Ureter (tissue), 1 donor: ENCODE data around the gene NT5DC1. TPM values are rescaled to one million over a fixed set of nuclear protein-coding genes. Genes with fewer than 3 reads are reported as not detected.
A peak's percentile ranks its signal among the peaks of the same experiment; 100 is the strongest.

Experiments
- DNase-seq: peaks from one replicate; pipeline ENCODE4 v3.0.0-alpha.2; 2020; ENCODE audit warnings: low spot score
- total RNA-seq: library from RNA; stranded (reverse); gene quantifications from one replicate; pipeline ENCODE4 v1.2.4, GENCODE V29; 2023
- donor health status: DM: yes; HTN: yes; CAD: no.

NT5DC1 gene
- 41.6 TPM for total RNA-seq

GRCh38 chr6:116100419-116101301 is at the start of gene NT5DC1:
TSS of gene NT5DC1 (plus strand) at chr6:116100853. CDS start at chr6:116100931, 78 bp downstream.
- peak; percentile 88 for DNase-seq

GRCh38 chr6:116051244-116051643 is 49.4 kb upstream of the NT5DC1 start:
- no peak for DNase-seq

GRCh38 chr6:116055513-116055912 is 45.1 kb upstream of the NT5DC1 start:
- DNase-seq: no peak

- DNase-seq: no peak
Observed at GRCh38 chr6:116057766-116058165, 42.9 kb upstream of the NT5DC1 start.

- DNase-seq: no peak
Observed at GRCh38 chr6:116059713-116060571, 40.7 kb upstream of the NT5DC1 start.

- peak; percentile 74 for DNase-seq
Observed at GRCh38 chr6:116060572-116061283, 39.9 kb upstream of the NT5DC1 start, which contains the start of gene FRK. TSS of gene FRK (minus strand) at chr6:116060891. CDS start at chr6:116060311, 580 bp downstream.

GRCh38 chr6:116062496-116062895 is 38.2 kb upstream of the NT5DC1 start:
- DNase-seq: no peak

- no peak for DNase-seq
Observed at GRCh38 chr6:116064666-116065065, 36.0 kb upstream of the NT5DC1 start.

GRCh38 chr6:116066789-116067188 is 33.9 kb upstream of the NT5DC1 start:
- DNase-seq: no peak

GRCh38 chr6:116070101-116070500 is 30.6 kb upstream of the NT5DC1 start:
- no peak for DNase-seq

- DNase-seq: no peak
Observed at GRCh38 chr6:116070616-116071389, 29.9 kb upstream of the NT5DC1 start.

GRCh38 chr6:116072368-116072767 is 28.3 kb upstream of the NT5DC1 start:
- DNase-seq: no peak

- DNase-seq: no peak
Observed at GRCh38 chr6:116073765-116074440, 26.8 kb upstream of the NT5DC1 start.

- no peak for DNase-seq
Observed at GRCh38 chr6:116074732-116075390, 25.8 kb upstream of the NT5DC1 start.

GRCh38 chr6:116078522-116078921 is 22.1 kb upstream of the NT5DC1 start:
- DNase-seq: no peak

GRCh38 chr6:116078945-116079344 is 21.7 kb upstream of the NT5DC1 start:
- no peak for DNase-seq

- DNase-seq: no peak
Observed at GRCh38 chr6:116083052-116083451, 17.6 kb upstream of the NT5DC1 start.

GRCh38 chr6:116084284-116084683 is 16.4 kb upstream of the NT5DC1 start:
- DNase-seq: no peak

GRCh38 chr6:116087437-116088027 is 13.1 kb upstream of the NT5DC1 start:
- no peak for DNase-seq

- DNase-seq: no peak
Observed at GRCh38 chr6:116088946-116089345, 11.7 kb upstream of the NT5DC1 start.
